Measurements from ENCODE around the gene MB. TPM values are rescaled to one million over a fixed set of nuclear protein-coding genes. Genes with fewer than 3 reads are reported as not detected.
A peak's percentile ranks its signal among the peaks of the same experiment; 100 is the strongest.

The MB gene
- total RNA-seq, 4 donors from 2014 or later: 5.6 to 11.7 (median 9.8) TPM

- no peak overlapping the region for H3K4me3 ChIP-seq
- TF ChIP-seq POLR2A (IDR thresholded peaks at IDR 0.05): no peak
- no peaks in the 10 kb centered on the region for H3K36me3 ChIP-seq
- no peaks in the 10 kb centered on the region for H3K9me3 ChIP-seq
- no peaks in the 10 kb centered on the region for H3K4me1 ChIP-seq
- H3K27ac ChIP-seq: no peak overlapping the region
- DNase-seq: no peak
- H3K27me3 ChIP-seq: no peaks in the 10 kb centered on the region
Measured at GRCh38 chr22:35589071-35589755, 27.9 kb downstream of the MB start.

GRCh38 chr22:35587896-35588295 lies 29.2 kb downstream of the MB start:
- no peak for TF ChIP-seq POLR2A (IDR thresholded peaks at IDR 0.05)
- TF ChIP-seq CTCF (IDR thresholded peaks at IDR 0.05): no peak
- DNase-seq: no peak
- Histone ChIP-seq H3K27me3 (no peaks in the 10 kb centered on the region), H3K4me3 (no peak overlapping the region), H3K9me3 (no peaks in the 10 kb centered on the region), H3K4me1 (no peaks in the 10 kb centered on the region), H3K36me3 (no peaks in the 10 kb centered on the region), H3K27ac (no peak overlapping the region)

- no peak overlapping the region for H3K27ac ChIP-seq
- H3K36me3 ChIP-seq: no peaks in the 10 kb centered on the region
- H3K4me3 ChIP-seq: no peak overlapping the region
- H3K27me3 ChIP-seq: no peaks in the 10 kb centered on the region
- no peak for DNase-seq
- TF ChIP-seq CTCF (IDR thresholded peaks at IDR 0.05) (no peak), POLR2A (IDR thresholded peaks at IDR 0.05) (no peak)
- no peaks in the 10 kb centered on the region for H3K9me3 ChIP-seq
- no peaks in the 10 kb centered on the region for H3K4me1 ChIP-seq
Measured at GRCh38 chr22:35587447-35587870, 29.7 kb downstream of the MB start.

GRCh38 chr22:35586771-35587170 lies 30.4 kb downstream of the MB start:
- H3K36me3 ChIP-seq: no peaks in the 10 kb centered on the region
- no peak for DNase-seq
- no peak overlapping the region for H3K27ac ChIP-seq
- no peak overlapping the region for H3K4me3 ChIP-seq
- peaks cover 0 to 3% (median 0%) of the 10 kb centered on the region in 4 donors for H3K4me1 ChIP-seq
- TF ChIP-seq CTCF (IDR thresholded peaks at IDR 0.05): no peak
- TF ChIP-seq POLR2A (IDR thresholded peaks at IDR 0.05): no peak
- H3K27me3 ChIP-seq: no peaks in the 10 kb centered on the region
- H3K9me3 ChIP-seq: no peaks in the 10 kb centered on the region

GRCh38 chr22:35582861-35583670 lies 34.1 kb downstream of the MB start:
- no peak overlapping the region for H3K4me3 ChIP-seq

More at GRCh38 chr22:35582861-35583670, 34.1 kb downstream of the MB start:
- Histone ChIP-seq H3K27me3 (no peaks in the 10 kb centered on the region), H3K27ac (peak overlapping the region in 2 of 4 donors; percentile 14 to 33), H3K4me1 (peaks cover 0 to 3% (median 0%) of the 10 kb centered on the region in 4 donors), H3K9me3 (no peaks in the 10 kb centered on the region), H3K36me3 (no peaks in the 10 kb centered on the region)
- DNase-seq: peak; percentile 52 to 87 (median 67)
- TF ChIP-seq POLR2A (IDR thresholded peaks at IDR 0.05): no peak
- peak; percentile 33 to 94 (median 88) for TF ChIP-seq CTCF (IDR thresholded peaks at IDR 0.05)

All from Peyer's patch (tissue), 4 donors.